Right lobe of liver (tissue), 4 donors: ENCODE measurements around the gene RARB.

ENCODE experiments used
- CTCF ChIP-seq, 4 donors: fragments of 200-600 bp in 3 of 4; fragments of 450-650 bp in 1 of 4; IDR thresholded peaks; one replicate each; pipeline versions ENCODE4 v1.5.1 to v1.8.0; 2016 to 2022; ENCODE audit warnings: antibody characterized with exemption in 4 of 4, mild to moderate bottlenecking in 2 of 4
- POLR2A ChIP-seq: fragments of 450-650 bp; IDR thresholded peaks from one replicate; pipeline ENCODE4 v1.6.1; 2017; ENCODE audit warnings: antibody characterized with exemption, mild to moderate bottlenecking
- donor health status: DM: no; HTN: no; CAD: no.
- donor health status: DM: no; HTN: no; CAD: no.
- donor health status: DM: no; HTN: yes; CAD: no.

GRCh38 chr3:25547943-25548674, 120.0 kb downstream of the RARB start:
- TF ChIP-seq CTCF (IDR thresholded peaks at IDR 0.05) (no peak), POLR2A (no peak)
